Measurements from ENCODE around the gene VEGFD.

DNA sequence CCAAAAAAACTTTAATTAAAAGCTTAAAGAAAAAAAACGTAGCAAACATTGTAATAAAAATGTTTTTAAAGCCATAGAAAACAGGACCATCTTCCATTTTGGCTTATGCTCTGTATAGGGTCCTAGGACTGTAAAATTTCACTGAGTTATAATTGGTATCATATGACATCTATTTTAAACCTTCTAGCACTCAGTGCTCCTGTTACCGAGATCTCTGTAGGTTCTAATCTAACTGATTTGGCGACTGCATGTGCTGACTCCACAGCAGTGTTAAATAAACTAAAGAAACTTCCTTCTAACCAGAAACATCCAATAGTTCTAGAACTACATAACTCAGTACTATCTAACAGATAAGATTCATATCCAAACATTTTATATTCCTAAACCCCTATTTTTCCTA lies 68.7 kb downstream of the VEGFD start, which contains the start of gene ASB11:
- TF ChIP-seq, protein P1, sequence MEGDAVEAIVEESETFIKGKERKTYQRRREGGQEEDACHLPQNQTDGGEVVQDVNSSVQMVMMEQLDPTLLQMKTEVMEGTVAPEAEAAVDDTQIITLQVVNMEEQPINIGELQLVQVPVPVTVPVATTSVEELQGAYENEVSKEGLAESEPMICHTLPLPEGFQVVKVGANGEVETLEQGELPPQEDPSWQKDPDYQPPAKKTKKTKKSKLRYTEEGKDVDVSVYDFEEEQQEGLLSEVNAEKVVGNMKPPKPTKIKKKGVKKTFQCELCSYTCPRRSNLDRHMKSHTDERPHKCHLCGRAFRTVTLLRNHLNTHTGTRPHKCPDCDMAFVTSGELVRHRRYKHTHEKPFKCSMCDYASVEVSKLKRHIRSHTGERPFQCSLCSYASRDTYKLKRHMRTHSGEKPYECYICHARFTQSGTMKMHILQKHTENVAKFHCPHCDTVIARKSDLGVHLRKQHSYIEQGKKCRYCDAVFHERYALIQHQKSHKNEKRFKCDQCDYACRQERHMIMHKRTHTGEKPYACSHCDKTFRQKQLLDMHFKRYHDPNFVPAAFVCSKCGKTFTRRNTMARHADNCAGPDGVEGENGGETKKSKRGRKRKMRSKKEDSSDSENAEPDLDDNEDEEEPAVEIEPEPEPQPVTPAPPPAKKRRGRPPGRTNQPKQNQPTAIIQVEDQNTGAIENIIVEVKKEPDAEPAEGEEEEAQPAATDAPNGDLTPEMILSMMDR (IDR thresholded peaks at IDR 0.05) = no peak
- no peak for TF ChIP-seq POLR2AphosphoS5 (IDR thresholded peaks at IDR 0.05)

Data from prostate gland (tissue), 2 donors.